PC-3 (cell line): Measurements from ENCODE around the gene KCTD8. TPM values are rescaled to one million over a fixed set of nuclear protein-coding genes. Genes with fewer than 3 reads are reported as not detected.

Experiments
- ATAC-seq: fragments of 200-7000 bp; cut with Tn5 transposase; 2 replicates; pipeline ENCODE4 v1.9.1; 2020; ENCODE audit warnings: mild to moderate bottlenecking, moderate library complexity
- Bru-seq: library from RNA; stranded (reverse); fragments of 400-500 nt; gene quantifications from one replicate; lab custom pipeline; 2021; lab: Mats Ljungman, UMichigan
- BruChase-seq, 2 experiments: library from RNA; stranded (reverse); fragments of 400-500 nt; gene quantifications; one replicate each; lab custom pipeline; 2021; lab: Mats Ljungman, UMichigan
- BruUV-seq: library from RNA; stranded (reverse); fragments of 400-500 nt; replicated peaks from 2 replicates; lab custom pipeline; 2021; lab: Mats Ljungman, UMichigan
- CTCF ChIA-PET: fragments of 300-600 bp; sonication (Branson Sonifier 250); formaldehyde crosslinking; loops from one replicate; lab custom pipeline; 2022; ENCODE audit warnings: antibody characterized with exemption; lab: Charles Lee
- POLR2A ChIA-PET: fragments of 300-600 bp; sonication (Branson Sonifier 250); formaldehyde crosslinking; loops from one replicate; lab custom pipeline; 2022; ENCODE audit warnings: antibody characterized with exemption; ENCODE audit not compliant: unreplicated experiment; lab: Charles Lee
- DNase-seq: peaks from one replicate; pipeline ENCODE4 v3.0.0-alpha.2; 2015
- H2AFZ ChIP-seq: fragments of 300-600 bp; sonication (generic); 2 replicates; pipeline ENCODE4 v1.6.0; 2016; ENCODE audit warnings: antibody characterized with exemption, low read length
- H3F3A ChIP-seq: fragments of 300-600 bp; sonication (generic); one replicate; pipeline ENCODE4 v1.6.0; 2017; ENCODE audit warnings: antibody characterized with exemption, low read length, control low read depth, mild to moderate bottlenecking; ENCODE audit not compliant: unreplicated experiment
- H3K27ac ChIP-seq: fragments of 300-600 bp; sonication (generic); 2 replicates; pipeline ENCODE4 v1.5.1; 2016; ENCODE audit warnings: mild to moderate bottlenecking, low read length
- H3K27me3 ChIP-seq: fragments of 300-600 bp; sonication (generic); 2 replicates; pipeline ENCODE4 v1.6.1; 2016; ENCODE audit warnings: low read length, mixed read lengths
- H3K36me3 ChIP-seq: fragments of 300-600 bp; sonication (generic); 2 replicates; pipeline ENCODE4 v1.6.1; 2016; ENCODE audit warnings: low read depth, mixed run types, low read length, mixed read lengths
- H3K4me1 ChIP-seq: fragments of 300-600 bp; sonication (generic); 2 replicates; pipeline ENCODE4 v1.5.1; 2016; ENCODE audit warnings: low read length; ENCODE audit not compliant: insufficient read depth
- H3K4me2 ChIP-seq: fragments of 300-600 bp; sonication (generic); 2 replicates; pipeline ENCODE4 v1.6.0; 2016; ENCODE audit warnings: low read length
- H3K4me3 ChIP-seq: fragments of 300-600 bp; sonication (generic); 2 replicates; pipeline ENCODE4 v1.5.1; 2016; ENCODE audit warnings: mild to moderate bottlenecking, low read length, mixed read lengths
- H3K79me2 ChIP-seq: fragments of 300-600 bp; sonication (generic); 2 replicates; pipeline ENCODE4 v1.6.1; 2017; ENCODE audit warnings: low read length, mixed read lengths
- H3K9ac ChIP-seq: fragments of 300-600 bp; sonication (generic); 2 replicates; pipeline ENCODE4 v1.6.0; 2016; ENCODE audit warnings: mild to moderate bottlenecking, low read length
- H3K9me2 ChIP-seq: fragments of 300-600 bp; sonication (generic); replicated peaks from 2 replicates; pipeline ENCODE4 v1.6.1; 2016; ENCODE audit warnings: mixed run types, low read length, mixed read lengths
- H3K9me3 ChIP-seq: fragments of 300-600 bp; sonication (generic); 2 replicates; pipeline ENCODE4 v1.6.1; 2016; ENCODE audit warnings: low read length, mixed read lengths
- H4K20me1 ChIP-seq: fragments of 300-600 bp; sonication (generic); 2 replicates; pipeline ENCODE4 v1.6.1; 2016; ENCODE audit warnings: low read length, mixed read lengths
- EZH2 ChIP-seq: fragments of 300-600 bp; sonication (generic); IDR thresholded peaks from one replicate; pipeline ENCODE4 v1.6.1; 2017; ENCODE audit warnings: antibody characterized with exemption, mild to moderate bottlenecking, low read length; ENCODE audit not compliant: unreplicated experiment
- EZH2phosphoT487 ChIP-seq: fragments of 300-600 bp; sonication (generic); IDR thresholded peaks from 2 replicates; pipeline ENCODE4 v1.6.1; 2018; ENCODE audit warnings: mild to moderate bottlenecking, antibody characterized with exemption, low read length, borderline replicate concordance
- intact Hi-C: fragments of 100-400 bp; cut with micrococcal nuclease; formaldehyde crosslinking; loops from 2 replicates; pipeline ENCODE4 v1.9.0; 2023
- long read RNA-seq: library from polyadenylated mRNA; unstranded; transcript quantifications from one replicate; pipeline ENCODE4 v2.0.0, GENCODE V29; 2021; ENCODE audit not compliant: unreplicated experiment
- total RNA-seq: library from RNA; depleted of rRNA; stranded (reverse); fragments of >200 nt; gene quantifications from 2 replicates; pipeline ENCODE4 v1.2.3, GENCODE V29; 2014; rRNA removed
- TF ChIP-seq, protein P1 (sequence below): fragments of 300-600 bp; sonication (generic); conservative IDR thresholded peaks from 2 replicates; pipeline ENCODE4 v1.5.1; 2017; ENCODE audit warnings: antibody characterized with exemption, low read depth, mild to moderate bottlenecking, low read length

The KCTD8 gene
- 0.35 TPM in 1 of 2 replicates, not detected in the other for total RNA-seq
- Bru-seq, nascent RNA, result percentile 45 among the genes with signal in this experiment
- percentile 44 among the genes with signal in this experiment for BruChase-seq, experiment 1, labeled RNA remaining after a 6-hour chase
- BruChase-seq, experiment 2, labeled RNA remaining after a 2-hour chase, result percentile 65 among the genes with signal in this experiment
- long read RNA-seq, partial matches to known transcripts, result 0 of 2 reads
- long read RNA-seq, other reads (novel, unspliced or antisense), result 2 of 2 reads

DNA sequence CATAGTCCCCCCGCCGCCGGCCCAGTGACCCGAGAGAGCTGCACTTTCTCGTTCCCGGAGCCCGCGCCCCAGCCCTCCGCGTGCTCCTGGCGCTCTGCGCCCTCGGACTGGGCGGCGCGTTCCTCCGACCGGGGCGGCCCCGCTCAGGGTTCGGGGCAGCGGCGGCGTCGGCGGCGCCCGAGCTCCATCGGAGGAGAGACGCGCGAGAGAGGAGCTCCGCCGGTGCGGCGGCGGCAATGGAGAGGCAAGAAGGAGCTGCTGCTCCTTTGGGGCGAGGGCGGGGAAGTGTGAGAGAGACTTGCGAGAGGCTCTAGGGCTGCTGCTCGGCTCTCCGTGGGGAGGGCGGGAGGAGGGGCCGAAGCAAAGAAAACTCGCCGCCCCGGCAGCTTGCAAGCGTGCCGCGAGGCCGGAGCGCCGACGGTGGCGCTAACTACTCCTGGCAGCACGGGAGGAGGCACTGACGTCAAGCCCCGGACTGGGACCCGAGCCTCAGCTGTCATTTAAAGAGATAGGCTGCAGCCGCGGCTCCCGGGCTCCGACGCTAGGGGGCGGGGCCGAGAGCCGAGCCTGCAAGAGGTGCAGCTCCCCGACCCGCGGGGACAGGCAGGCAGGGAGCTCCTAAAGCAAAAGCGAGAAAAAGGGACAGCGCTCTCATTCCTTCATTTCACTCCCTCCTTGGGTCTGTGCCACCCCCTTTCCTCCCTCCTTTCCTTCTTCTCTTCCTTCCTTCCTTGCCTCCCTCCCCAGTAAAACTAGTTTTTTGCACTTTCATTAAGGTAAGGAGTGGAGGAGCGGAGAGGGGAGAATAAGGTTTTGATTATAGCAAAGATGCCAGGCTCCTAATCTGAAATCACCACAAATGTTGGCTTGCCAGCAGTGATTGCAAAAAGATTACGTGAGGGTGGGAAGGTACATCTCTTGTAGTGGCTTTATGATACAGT, at the start of gene KCTD8:
KCTD8 (minus strand) TSS at position 289 of the 941 bp plus-strand sequence.
- ChIA-PET POLR2A (interaction anchor here (0.9 to 1.0 kb wide), 2 partner anchors 14 to 39 kb away, joined by 5 to 7 read pairs; no protein-coding TSS in a partner anchor), CTCF (interaction anchor here (0.6 to 1.3 kb wide), 8 partner anchors 13 to 667 kb away, joined by 3 to 6 read pairs (median 4); no protein-coding TSS in a partner anchor)
- DNase-seq (peak; percentile 87), ATAC-seq (peak; percentile 84)
- intact Hi-C loops, result loop anchor here (1.0 to 2.0 kb wide), 4 partner anchors 14 to 181 kb away; no protein-coding TSS in a partner anchor
- Histone ChIP-seq H3K4me1 (no peaks in the 10 kb centered on the region), H3K9me2 (no peaks in the 10 kb centered on the region), H4K20me1 (no peaks in the 10 kb centered on the region), H3K79me2 (no peaks in the 10 kb centered on the region), H3K4me3 (peak within 1 kb of the TSS; percentile 83), H3K4me2 (peak within 1 kb of the TSS; percentile 92), H3K27me3 (no peaks in the 10 kb centered on the region), H3F3A (no peaks in the 10 kb centered on the region), H3K27ac (peak within 1 kb of the TSS; percentile 26; the same call in 1 of the 2 replicates), H2AFZ (peak within 1 kb of the TSS; percentile 98), H3K9ac (peak within 1 kb of the TSS; percentile 33), H3K9me3 (no peaks in the 10 kb centered on the region), H3K36me3 (no peaks in the 10 kb centered on the region)
- TF ChIP-seq, protein P1, sequence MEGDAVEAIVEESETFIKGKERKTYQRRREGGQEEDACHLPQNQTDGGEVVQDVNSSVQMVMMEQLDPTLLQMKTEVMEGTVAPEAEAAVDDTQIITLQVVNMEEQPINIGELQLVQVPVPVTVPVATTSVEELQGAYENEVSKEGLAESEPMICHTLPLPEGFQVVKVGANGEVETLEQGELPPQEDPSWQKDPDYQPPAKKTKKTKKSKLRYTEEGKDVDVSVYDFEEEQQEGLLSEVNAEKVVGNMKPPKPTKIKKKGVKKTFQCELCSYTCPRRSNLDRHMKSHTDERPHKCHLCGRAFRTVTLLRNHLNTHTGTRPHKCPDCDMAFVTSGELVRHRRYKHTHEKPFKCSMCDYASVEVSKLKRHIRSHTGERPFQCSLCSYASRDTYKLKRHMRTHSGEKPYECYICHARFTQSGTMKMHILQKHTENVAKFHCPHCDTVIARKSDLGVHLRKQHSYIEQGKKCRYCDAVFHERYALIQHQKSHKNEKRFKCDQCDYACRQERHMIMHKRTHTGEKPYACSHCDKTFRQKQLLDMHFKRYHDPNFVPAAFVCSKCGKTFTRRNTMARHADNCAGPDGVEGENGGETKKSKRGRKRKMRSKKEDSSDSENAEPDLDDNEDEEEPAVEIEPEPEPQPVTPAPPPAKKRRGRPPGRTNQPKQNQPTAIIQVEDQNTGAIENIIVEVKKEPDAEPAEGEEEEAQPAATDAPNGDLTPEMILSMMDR, result peak; percentile 70
- TF ChIP-seq EZH2, result no peak
- TSS peak; percentile 35 for BruUV-seq

DNA sequence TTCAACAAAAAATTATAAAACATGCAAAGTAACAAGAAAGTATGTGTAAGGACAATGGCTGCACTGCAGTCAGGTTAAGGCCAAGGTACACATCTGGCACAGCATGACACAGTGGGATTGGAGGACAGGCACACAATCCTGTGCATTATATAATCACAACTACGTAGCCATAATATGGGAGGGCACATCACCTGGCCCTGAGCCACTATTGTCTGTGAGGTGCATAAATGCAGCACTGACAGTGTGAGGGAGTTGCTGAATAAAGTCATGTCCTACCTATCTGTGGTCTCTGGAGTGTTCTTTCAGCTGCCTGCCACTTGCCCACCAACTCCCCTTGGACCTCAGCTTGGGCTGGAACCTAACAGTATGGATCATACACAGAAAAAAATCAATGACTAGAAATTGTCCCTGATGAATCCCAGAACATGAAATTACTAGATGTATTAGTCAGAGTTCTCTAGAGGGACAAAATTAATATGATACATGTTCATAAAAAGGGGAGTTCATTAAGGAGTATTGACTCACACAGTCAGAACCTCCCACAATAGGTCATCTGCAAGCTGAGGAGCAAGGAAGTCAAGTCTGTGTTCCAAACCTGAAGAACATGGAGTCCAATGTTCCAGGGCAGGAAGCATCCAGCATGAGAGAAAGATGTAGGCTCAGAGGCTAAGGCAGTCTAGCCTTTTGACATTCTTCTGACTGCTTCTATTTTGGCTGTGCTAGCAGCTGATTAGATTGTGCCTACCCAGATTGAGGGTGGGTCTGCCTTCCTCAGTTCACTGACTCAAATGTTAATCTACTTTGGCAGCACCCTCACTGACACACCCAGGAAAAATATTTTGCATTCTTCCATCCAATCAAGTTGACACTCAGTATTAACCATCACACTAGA, 46.4 kb upstream of the KCTD8 start:
- H3K4me2 ChIP-seq, result no peak overlapping the region
- no peak overlapping the region for H3K9ac ChIP-seq
- no peaks in the 10 kb centered on the region for H3K79me2 ChIP-seq
- no peak overlapping the region for H3K27ac ChIP-seq
- CTCF ChIA-PET, result interaction anchor here (0.6 kb wide), 1 partner anchor 1080 kb away, joined by 3 read pairs; no protein-coding TSS in a partner anchor
- ATAC-seq (peak; percentile 42; the same call in 1 of the 2 replicates), DNase-seq (no peak)
- TF ChIP-seq EZH2phosphoT487 (no peak), EZH2 (no peak)
- TF ChIP-seq, protein P1, result no peak
- no TSS peak for BruUV-seq
- intact Hi-C loops, result loop anchor here (1.0 to 2.0 kb wide), 2 partner anchors 46 to 134 kb away; partner anchors contain the start of gene KCTD8
- H3F3A ChIP-seq, result no peaks in the 10 kb centered on the region
- H3K4me1 ChIP-seq, result no peaks in the 10 kb centered on the region
- no peaks in the 10 kb centered on the region for H3K9me3 ChIP-seq
- no peaks in the 10 kb centered on the region for H3K9me2 ChIP-seq
- H3K36me3 ChIP-seq, result no peaks in the 10 kb centered on the region
- POLR2A ChIA-PET, result no interaction called here
- H3K4me3 ChIP-seq, result no peak overlapping the region
- no peaks in the 10 kb centered on the region for H4K20me1 ChIP-seq
- no peaks in the 10 kb centered on the region for H3K27me3 ChIP-seq
- no peak overlapping the region for H2AFZ ChIP-seq
